ENCODE measurements around the gene B3GALNT1. TPM values are rescaled to one million over a fixed set of nuclear protein-coding genes. Genes with fewer than 3 reads are reported as not detected.

B3GALNT1 gene, protein sequence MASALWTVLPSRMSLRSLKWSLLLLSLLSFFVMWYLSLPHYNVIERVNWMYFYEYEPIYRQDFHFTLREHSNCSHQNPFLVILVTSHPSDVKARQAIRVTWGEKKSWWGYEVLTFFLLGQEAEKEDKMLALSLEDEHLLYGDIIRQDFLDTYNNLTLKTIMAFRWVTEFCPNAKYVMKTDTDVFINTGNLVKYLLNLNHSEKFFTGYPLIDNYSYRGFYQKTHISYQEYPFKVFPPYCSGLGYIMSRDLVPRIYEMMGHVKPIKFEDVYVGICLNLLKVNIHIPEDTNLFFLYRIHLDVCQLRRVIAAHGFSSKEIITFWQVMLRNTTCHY
- 0.47 TPM for total RNA-seq
- under 1 TPM in 1 of 4 donors, not detected in 3; 0.06 TPM for polyA plus RNA-seq

- Mint-ChIP-seq H3K9me3 (no peaks in the 10 kb centered on the region), H3K27me3 (peaks cover 33% of the 10 kb centered on the region), H3K4me3 (peak within 1 kb of the TSS in 3 of 4 donors; percentile 6 to 47 (median 17)), H3K4me1 (peaks cover 0 to 8% (median 0%) of the 10 kb centered on the region in 4 donors), H3K36me3 (no peaks in the 10 kb centered on the region), H3K27ac (no peak within 1 kb of the TSS)
- H3K4me3 ChIP-seq (ENCODE audit: low read depth, low read length): no peak within 1 kb of the TSS
- peaks cover 16% of the 10 kb centered on the region for H3K27me3 ChIP-seq (ENCODE audit: control insufficient read depth, insufficient read depth, low read length)
- H3K9me3 ChIP-seq (ENCODE audit: control insufficient read depth in 2 of 2, low read length in 2 of 2): no peaks in the 10 kb centered on the region
- peaks cover 8% of the 10 kb centered on the region for H3K4me1 ChIP-seq (ENCODE audit: control insufficient read depth, insufficient read depth, low read length, poor library complexity, severe bottlenecking)
- peak in 1 of 3 donors; percentile 67 for DNase-seq
- H3K36me3 ChIP-seq (ENCODE audit: control insufficient read depth, insufficient read depth, low read length): no peaks in the 10 kb centered on the region
- H3K27ac ChIP-seq (ENCODE audit: insufficient read depth, low read length, poor library complexity, severe bottlenecking): no peak within 1 kb of the TSS
- ATAC-seq (ENCODE audit: low read depth in 2 of 2): peak; percentile 34 to 41
These were observed at the start of gene B3GALNT1 for GRCh38 chr3:161104561-161105551. TSS of gene B3GALNT1 (minus strand) at chr3:161105349. CDS start at chr3:161086754, 18,595 bp downstream.

GRCh38 chr3:161153480-161153879 lies 48.3 kb upstream of the B3GALNT1 start:
- no peaks in the 10 kb centered on the region for H3K36me3 Mint-ChIP-seq
- no peak overlapping the region for H3K4me3 Mint-ChIP-seq
- no peak for ATAC-seq (ENCODE audit: low read depth in 2 of 2)
- H3K27ac Mint-ChIP-seq: no peak overlapping the region
- peaks cover 10% of the 10 kb centered on the region for H3K27me3 Mint-ChIP-seq
- H3K9me3 Mint-ChIP-seq: peaks cover 0 to 4% (median 1%) of the 10 kb centered on the region in 7 donors
- H3K4me1 Mint-ChIP-seq: no peaks in the 10 kb centered on the region
- DNase-seq: no peak
- Histone ChIP-seq H3K27me3 (ENCODE audit: control insufficient read depth, insufficient read depth, low read length) (no peaks in the 10 kb centered on the region), H3K4me1 (ENCODE audit: control insufficient read depth, insufficient read depth, low read length, poor library complexity, severe bottlenecking) (no peaks in the 10 kb centered on the region), H3K27ac (ENCODE audit: insufficient read depth, low read length, poor library complexity, severe bottlenecking) (no peak overlapping the region), H3K4me3 (ENCODE audit: low read depth, low read length) (no peak overlapping the region), H3K9me3 (ENCODE audit: control insufficient read depth in 2 of 2, low read length in 2 of 2) (no peaks in the 10 kb centered on the region), H3K36me3 (ENCODE audit: control insufficient read depth, insufficient read depth, low read length) (no peaks in the 10 kb centered on the region)

- Histone ChIP-seq H3K9me3 (ENCODE audit: control insufficient read depth in 2 of 2, low read length in 2 of 2) (no peaks in the 10 kb centered on the region), H3K27me3 (ENCODE audit: control insufficient read depth, insufficient read depth, low read length) (no peaks in the 10 kb centered on the region), H3K36me3 (ENCODE audit: control insufficient read depth, insufficient read depth, low read length) (no peaks in the 10 kb centered on the region), H3K4me3 (ENCODE audit: low read depth, low read length) (no peak overlapping the region), H3K4me1 (ENCODE audit: control insufficient read depth, insufficient read depth, low read length, poor library complexity, severe bottlenecking) (no peaks in the 10 kb centered on the region), H3K27ac (ENCODE audit: insufficient read depth, low read length, poor library complexity, severe bottlenecking) (no peak overlapping the region)
- Mint-ChIP-seq H3K4me1 (no peaks in the 10 kb centered on the region), H3K36me3 (no peaks in the 10 kb centered on the region), H3K9me3 (peaks cover 0 to 9% (median 0%) of the 10 kb centered on the region in 7 donors), H3K4me3 (no peak overlapping the region), H3K27me3 (peaks cover 10% of the 10 kb centered on the region), H3K27ac (no peak overlapping the region)
- no peak for DNase-seq
- ATAC-seq (ENCODE audit: low read depth in 2 of 2): no peak
These were observed 44.9 kb upstream of the B3GALNT1 start for GRCh38 chr3:161150001-161150525.

GRCh38 chr3:161149529-161149928 lies 44.4 kb upstream of the B3GALNT1 start:
- Mint-ChIP-seq H3K4me3 (no peak overlapping the region), H3K4me1 (no peaks in the 10 kb centered on the region), H3K36me3 (no peaks in the 10 kb centered on the region), H3K9me3 (peaks cover 0 to 9% (median 0%) of the 10 kb centered on the region in 7 donors), H3K27ac (no peak overlapping the region), H3K27me3 (peaks cover 10% of the 10 kb centered on the region)
- DNase-seq (no peak), ATAC-seq (ENCODE audit: low read depth in 2 of 2) (no peak)
- H3K36me3 ChIP-seq (ENCODE audit: control insufficient read depth, insufficient read depth, low read length): no peaks in the 10 kb centered on the region
- H3K4me1 ChIP-seq (ENCODE audit: control insufficient read depth, insufficient read depth, low read length, poor library complexity, severe bottlenecking): no peaks in the 10 kb centered on the region
- H3K4me3 ChIP-seq (ENCODE audit: low read depth, low read length): no peak overlapping the region
- no peaks in the 10 kb centered on the region for H3K9me3 ChIP-seq (ENCODE audit: control insufficient read depth in 2 of 2, low read length in 2 of 2)
- no peaks in the 10 kb centered on the region for H3K27me3 ChIP-seq (ENCODE audit: control insufficient read depth, insufficient read depth, low read length)
- no peak overlapping the region for H3K27ac ChIP-seq (ENCODE audit: insufficient read depth, low read length, poor library complexity, severe bottlenecking)

GRCh38 chr3:161148832-161149475 lies 43.8 kb upstream of the B3GALNT1 start:
- Histone ChIP-seq H3K9me3 (ENCODE audit: control insufficient read depth in 2 of 2, low read length in 2 of 2) (no peaks in the 10 kb centered on the region), H3K36me3 (ENCODE audit: control insufficient read depth, insufficient read depth, low read length) (no peaks in the 10 kb centered on the region), H3K27me3 (ENCODE audit: control insufficient read depth, insufficient read depth, low read length) (no peaks in the 10 kb centered on the region), H3K4me1 (ENCODE audit: control insufficient read depth, insufficient read depth, low read length, poor library complexity, severe bottlenecking) (no peaks in the 10 kb centered on the region), H3K27ac (ENCODE audit: insufficient read depth, low read length, poor library complexity, severe bottlenecking) (no peak overlapping the region), H3K4me3 (ENCODE audit: low read depth, low read length) (no peak overlapping the region)
- H3K27ac Mint-ChIP-seq: no peak overlapping the region
- H3K4me3 Mint-ChIP-seq: no peak overlapping the region
- peaks cover 7% of the 10 kb centered on the region for H3K27me3 Mint-ChIP-seq
- ATAC-seq (ENCODE audit: low read depth in 2 of 2): no peak
- H3K36me3 Mint-ChIP-seq: no peaks in the 10 kb centered on the region
- no peak for DNase-seq
- H3K9me3 Mint-ChIP-seq: peaks cover 0 to 9% (median 0%) of the 10 kb centered on the region in 7 donors
- no peaks in the 10 kb centered on the region for H3K4me1 Mint-ChIP-seq

- H3K36me3 Mint-ChIP-seq: no peaks in the 10 kb centered on the region
- no peaks in the 10 kb centered on the region for H3K4me1 Mint-ChIP-seq
- H3K4me3 Mint-ChIP-seq: no peak overlapping the region
- no peak for DNase-seq
- no peaks in the 10 kb centered on the region for H3K27me3 Mint-ChIP-seq
- H3K9me3 ChIP-seq (ENCODE audit: control insufficient read depth in 2 of 2, low read length in 2 of 2): no peaks in the 10 kb centered on the region
- no peak for ATAC-seq (ENCODE audit: low read depth in 2 of 2)
- no peak overlapping the region for H3K4me3 ChIP-seq (ENCODE audit: low read depth, low read length)
- H3K36me3 ChIP-seq (ENCODE audit: control insufficient read depth, insufficient read depth, low read length): no peaks in the 10 kb centered on the region
- no peak overlapping the region for H3K27ac Mint-ChIP-seq
- H3K27me3 ChIP-seq (ENCODE audit: control insufficient read depth, insufficient read depth, low read length): no peaks in the 10 kb centered on the region
- H3K27ac ChIP-seq (ENCODE audit: insufficient read depth, low read length, poor library complexity, severe bottlenecking): no peak overlapping the region
- peaks cover 0 to 11% (median 3%) of the 10 kb centered on the region in 7 donors for H3K9me3 Mint-ChIP-seq
- H3K4me1 ChIP-seq (ENCODE audit: control insufficient read depth, insufficient read depth, low read length, poor library complexity, severe bottlenecking): no peaks in the 10 kb centered on the region
These were observed 37.3 kb upstream of the B3GALNT1 start for GRCh38 chr3:161142486-161142885.

- DNase-seq (no peak), ATAC-seq (ENCODE audit: low read depth in 2 of 2) (no peak)
- Mint-ChIP-seq H3K36me3 (no peaks in the 10 kb centered on the region), H3K9me3 (peaks cover 0 to 8% (median 3%) of the 10 kb centered on the region in 7 donors), H3K27ac (no peak overlapping the region), H3K4me3 (no peak overlapping the region), H3K4me1 (no peaks in the 10 kb centered on the region), H3K27me3 (no peaks in the 10 kb centered on the region)
- no peaks in the 10 kb centered on the region for H3K4me1 ChIP-seq (ENCODE audit: control insufficient read depth, insufficient read depth, low read length, poor library complexity, severe bottlenecking)
- H3K36me3 ChIP-seq (ENCODE audit: control insufficient read depth, insufficient read depth, low read length): no peaks in the 10 kb centered on the region
- H3K4me3 ChIP-seq (ENCODE audit: low read depth, low read length): no peak overlapping the region
- no peak overlapping the region for H3K27ac ChIP-seq (ENCODE audit: insufficient read depth, low read length, poor library complexity, severe bottlenecking)
- H3K9me3 ChIP-seq (ENCODE audit: control insufficient read depth in 2 of 2, low read length in 2 of 2): no peaks in the 10 kb centered on the region
- no peaks in the 10 kb centered on the region for H3K27me3 ChIP-seq (ENCODE audit: control insufficient read depth, insufficient read depth, low read length)
These were observed 34.5 kb upstream of the B3GALNT1 start for GRCh38 chr3:161139686-161140085.
